ENCODE results near the gene ZNF248. TPM values are rescaled to one million over a fixed set of nuclear protein-coding genes. Genes with fewer than 3 reads are reported as not detected.
"Not testable (repeated sequence)": the region's sequence is repeated elsewhere in the genome, so short reads cannot be mapped to it uniquely, and the experiment has no call there.

The ZNF248 gene
- total RNA-seq, 1 experiment from 2014 or later: 10.8 TPM

DNA sequence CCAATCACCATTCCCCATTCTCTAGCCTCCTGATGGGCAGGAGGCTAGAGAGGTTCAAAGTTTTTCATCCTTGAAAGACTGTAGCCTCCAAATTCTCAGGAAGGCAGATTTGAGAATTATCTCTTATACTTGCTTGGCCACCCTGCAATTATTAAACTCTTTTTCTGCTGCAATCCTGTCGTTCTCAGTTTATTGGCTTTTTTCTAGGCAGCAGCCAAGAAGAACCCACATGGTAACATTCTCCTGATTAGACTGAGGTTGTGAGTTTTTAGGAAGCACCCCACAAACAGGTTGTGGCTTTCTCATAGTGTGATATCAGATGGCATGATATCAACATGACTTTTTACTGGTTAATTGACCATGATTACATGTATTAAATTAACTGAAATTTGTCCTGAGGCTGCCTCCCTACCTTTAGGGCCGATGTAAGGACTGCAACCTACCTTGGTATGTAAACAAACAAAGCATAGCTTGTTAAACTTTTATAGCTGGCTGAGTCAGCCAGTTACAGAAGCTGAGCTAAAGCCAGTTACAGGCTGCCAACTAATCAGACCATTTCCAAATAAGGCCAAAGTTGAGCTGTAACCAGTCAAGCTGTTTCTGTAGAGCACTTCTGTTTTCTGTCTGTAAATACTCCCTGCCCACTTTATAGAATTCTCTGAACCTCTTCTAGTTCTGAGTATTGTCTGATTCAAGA, 3.2 kb upstream of the ZNF248 start:
- no TSS peak for BruUV-seq (replicated peaks)
- Mint-ChIP-seq H3K36me3 (ENCODE audit: insufficient read depth, unreplicated experiment) (peaks cover 24% of the 10 kb centered on the region), H3K27ac (ENCODE audit: unreplicated experiment) (no peak overlapping the region), H3K9me3 (ENCODE audit: low read depth, unreplicated experiment) (no peaks in the 10 kb centered on the region), H3K27me3 (ENCODE audit: unreplicated experiment) (no peaks in the 10 kb centered on the region), H3K4me3 (ENCODE audit: low read depth, unreplicated experiment) (no peak overlapping the region), H3K4me1 (ENCODE audit: low read depth, unreplicated experiment) (peaks cover 9% of the 10 kb centered on the region)
- no peak for DNase-seq
- CTCF ChIA-PET: no interaction called here
- intact Hi-C loops (cut with micrococcal nuclease; ENCODE audit: unreplicated experiment): no loop called here
- TF ChIP-seq, protein P1, sequence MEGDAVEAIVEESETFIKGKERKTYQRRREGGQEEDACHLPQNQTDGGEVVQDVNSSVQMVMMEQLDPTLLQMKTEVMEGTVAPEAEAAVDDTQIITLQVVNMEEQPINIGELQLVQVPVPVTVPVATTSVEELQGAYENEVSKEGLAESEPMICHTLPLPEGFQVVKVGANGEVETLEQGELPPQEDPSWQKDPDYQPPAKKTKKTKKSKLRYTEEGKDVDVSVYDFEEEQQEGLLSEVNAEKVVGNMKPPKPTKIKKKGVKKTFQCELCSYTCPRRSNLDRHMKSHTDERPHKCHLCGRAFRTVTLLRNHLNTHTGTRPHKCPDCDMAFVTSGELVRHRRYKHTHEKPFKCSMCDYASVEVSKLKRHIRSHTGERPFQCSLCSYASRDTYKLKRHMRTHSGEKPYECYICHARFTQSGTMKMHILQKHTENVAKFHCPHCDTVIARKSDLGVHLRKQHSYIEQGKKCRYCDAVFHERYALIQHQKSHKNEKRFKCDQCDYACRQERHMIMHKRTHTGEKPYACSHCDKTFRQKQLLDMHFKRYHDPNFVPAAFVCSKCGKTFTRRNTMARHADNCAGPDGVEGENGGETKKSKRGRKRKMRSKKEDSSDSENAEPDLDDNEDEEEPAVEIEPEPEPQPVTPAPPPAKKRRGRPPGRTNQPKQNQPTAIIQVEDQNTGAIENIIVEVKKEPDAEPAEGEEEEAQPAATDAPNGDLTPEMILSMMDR (IDR thresholded peaks at IDR 0.05; ENCODE audit: unreplicated experiment): no peak

DNA sequence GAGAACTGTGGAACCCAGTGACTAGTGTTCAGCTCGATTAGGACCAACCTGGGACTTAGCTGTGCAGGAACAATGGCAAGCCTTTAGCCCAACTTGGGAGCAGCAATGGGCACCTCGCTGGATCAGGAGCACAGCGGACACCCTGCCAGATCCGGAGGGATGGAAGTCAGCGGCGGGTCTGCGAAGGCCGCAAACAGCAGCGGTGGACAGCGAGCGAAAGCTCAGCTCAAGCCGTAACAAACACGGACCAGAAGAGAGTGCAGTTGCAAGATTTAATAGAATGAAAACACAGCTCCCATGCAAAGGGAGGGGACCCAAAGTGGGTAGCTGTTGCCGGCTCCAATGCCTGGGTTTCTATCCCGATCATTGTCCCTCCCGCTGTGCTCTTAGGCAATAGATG, 1.9 kb upstream of the ZNF248 start:
- BruUV-seq (replicated peaks); H3K4me1 Mint-ChIP-seq (ENCODE audit: low read depth, unreplicated experiment); DNase-seq; H3K27ac Mint-ChIP-seq (ENCODE audit: unreplicated experiment); H3K9me3 Mint-ChIP-seq (ENCODE audit: low read depth, unreplicated experiment); CTCF ChIA-PET; H3K27me3 Mint-ChIP-seq (ENCODE audit: unreplicated experiment); H3K4me3 Mint-ChIP-seq (ENCODE audit: low read depth, unreplicated experiment): not testable (repeated sequence)
- peaks cover 24% of the 10 kb centered on the region for H3K36me3 Mint-ChIP-seq (ENCODE audit: insufficient read depth, unreplicated experiment)
- intact Hi-C loops (cut with micrococcal nuclease; ENCODE audit: unreplicated experiment): loop anchor here (5.0 kb wide), 1 partner anchor 118 kb away; the partner anchor contains the start of gene ZNF25

DNA sequence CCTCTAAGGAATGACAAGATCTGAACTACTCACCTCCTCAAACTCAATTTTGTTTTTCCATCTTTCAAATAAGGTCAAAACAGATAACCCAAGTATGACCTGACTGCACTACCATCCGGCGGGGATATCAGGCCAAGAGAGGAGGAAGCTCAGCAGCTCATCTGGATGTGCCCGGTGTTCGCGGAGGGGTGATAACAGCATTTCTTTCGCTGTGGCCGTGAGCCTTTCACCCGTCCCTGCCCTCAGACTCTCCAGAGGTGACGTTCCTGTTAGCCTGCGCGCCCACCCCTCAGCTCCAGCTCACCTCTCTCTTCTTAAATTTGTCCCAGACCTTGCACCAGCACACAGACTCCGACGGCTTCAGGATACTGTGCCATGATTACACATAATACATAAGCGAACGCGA, 526 bp downstream of the ZNF248 start:
- Mint-ChIP-seq H3K4me1 (ENCODE audit: low read depth, unreplicated experiment) (peaks cover 9% of the 10 kb centered on the region), H3K27me3 (ENCODE audit: unreplicated experiment) (no peaks in the 10 kb centered on the region), H3K27ac (ENCODE audit: unreplicated experiment) (peak overlapping the region; percentile 92), H3K36me3 (ENCODE audit: insufficient read depth, unreplicated experiment) (peaks cover 36% of the 10 kb centered on the region), H3K4me3 (ENCODE audit: low read depth, unreplicated experiment) (peak overlapping the region; percentile 98), H3K9me3 (ENCODE audit: low read depth, unreplicated experiment) (peaks cover 2% of the 10 kb centered on the region)
- CTCF ChIA-PET: no interaction called here
- TF ChIP-seq, protein P1 (IDR thresholded peaks at IDR 0.05; ENCODE audit: unreplicated experiment): no peak
- no TSS peak for BruUV-seq (replicated peaks)
- DNase-seq: peak; percentile 13
- intact Hi-C loops (cut with micrococcal nuclease; ENCODE audit: unreplicated experiment): loop anchor here (5.0 kb wide), 1 partner anchor 120 kb away; the partner anchor contains the start of gene ZNF25

DNA sequence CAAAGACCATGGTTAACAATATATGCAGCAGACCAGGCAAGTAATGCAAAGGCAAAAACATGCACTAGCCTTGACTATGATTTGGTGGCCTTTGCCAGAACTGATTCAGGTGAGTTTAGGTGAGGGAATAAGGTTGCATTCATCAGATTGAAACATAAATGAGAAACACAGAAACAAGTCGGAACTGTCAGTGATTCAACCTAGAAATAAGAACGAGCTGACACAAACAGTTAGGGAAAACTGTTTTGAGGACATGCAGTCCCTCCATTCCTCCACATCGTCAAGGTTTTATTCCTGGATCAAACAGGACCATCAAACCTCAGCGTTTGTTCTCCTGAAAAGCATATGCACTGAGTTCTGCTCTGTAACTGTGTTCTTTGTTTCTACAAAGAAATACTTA, 1.8 kb downstream of the ZNF248 start:
- Mint-ChIP-seq H3K27ac (ENCODE audit: unreplicated experiment) (no peak overlapping the region), H3K4me3 (ENCODE audit: low read depth, unreplicated experiment) (no peak overlapping the region), H3K27me3 (ENCODE audit: unreplicated experiment) (no peaks in the 10 kb centered on the region), H3K4me1 (ENCODE audit: low read depth, unreplicated experiment) (peaks cover 9% of the 10 kb centered on the region), H3K36me3 (ENCODE audit: insufficient read depth, unreplicated experiment) (peaks cover 36% of the 10 kb centered on the region), H3K9me3 (ENCODE audit: low read depth, unreplicated experiment) (peaks cover 2% of the 10 kb centered on the region)
- DNase-seq: no peak
- TF ChIP-seq, protein P1 (IDR thresholded peaks at IDR 0.05; ENCODE audit: unreplicated experiment): no peak
- intact Hi-C loops (cut with micrococcal nuclease; ENCODE audit: unreplicated experiment): loop anchor here (5.0 kb wide), 1 partner anchor 122 kb away; the partner anchor contains the start of gene ZNF25
- CTCF ChIA-PET: no interaction called here
- BruUV-seq (replicated peaks): no TSS peak

DNA sequence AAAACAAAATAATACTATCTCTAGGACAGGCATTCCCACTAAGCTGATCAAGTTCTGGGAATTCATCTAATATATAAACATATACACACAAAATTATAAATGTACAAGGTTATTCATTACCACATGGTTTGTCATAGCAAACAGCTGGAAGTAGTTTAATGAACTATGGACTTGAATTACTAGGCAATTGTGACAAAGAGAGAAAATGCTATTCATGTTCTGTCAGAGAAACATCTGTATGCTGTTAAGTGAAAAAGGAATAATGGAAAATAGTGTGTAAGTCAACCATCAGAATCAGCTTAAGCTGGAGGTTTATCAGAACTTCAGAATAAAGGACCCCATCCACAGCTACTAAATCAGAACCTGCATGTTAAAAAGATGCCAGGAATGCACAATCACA, 2.8 kb downstream of the ZNF248 start:
- DNase-seq: no peak
- Mint-ChIP-seq H3K36me3 (ENCODE audit: insufficient read depth, unreplicated experiment) (peaks cover 36% of the 10 kb centered on the region), H3K4me1 (ENCODE audit: low read depth, unreplicated experiment) (peaks cover 9% of the 10 kb centered on the region), H3K4me3 (ENCODE audit: low read depth, unreplicated experiment) (no peak overlapping the region), H3K27ac (ENCODE audit: unreplicated experiment) (no peak overlapping the region), H3K9me3 (ENCODE audit: low read depth, unreplicated experiment) (peaks cover 2% of the 10 kb centered on the region), H3K27me3 (ENCODE audit: unreplicated experiment) (no peaks in the 10 kb centered on the region)
- TF ChIP-seq, protein P1 (IDR thresholded peaks at IDR 0.05; ENCODE audit: unreplicated experiment): no peak
- intact Hi-C loops (cut with micrococcal nuclease; ENCODE audit: unreplicated experiment): loop anchor here (5.0 kb wide), 1 partner anchor 123 kb away; the partner anchor contains the start of gene ZNF25
- CTCF ChIA-PET: no interaction called here
- no TSS peak for BruUV-seq (replicated peaks)
